Natural killer cell (primary cell): ENCODE results near the gene E2F6. TPM values are rescaled to one million over a fixed set of nuclear protein-coding genes. Genes with fewer than 3 reads are reported as not detected.

Source experiments
- ATAC-seq, 3 donors: fragments of 150-1000 bp in 2 of 3; fragments of 200-7000 bp in 1 of 3; cut with Tn5 transposase; 1 replicate in 1 of 3; 2 replicates in 2 of 3; pipeline ENCODE4 v1.10.0; 2021; ENCODE audit warnings: mild to moderate bottlenecking in 2 of 3, moderate library complexity in 2 of 3
- DNase-seq, 2 donors: peaks; one replicate each; pipeline versions ENCODE4 v3.0.0 to v3.0.0-alpha.2; 2013 to 2021; ENCODE audit warnings: mixed read lengths in 1 of 2
- H3K27ac ChIP-seq: one replicate; pipeline ENCODE4 v1.5.1; 2013; ENCODE audit warnings: mild to moderate bottlenecking, low read length
- H3K27me3 ChIP-seq: one replicate; pipeline ENCODE4 v1.6.1; 2013; ENCODE audit warnings: low read length; ENCODE audit not compliant: control insufficient read depth, insufficient read depth
- H3K36me3 ChIP-seq: one replicate; pipeline ENCODE4 v1.6.1; 2013; ENCODE audit warnings: low read length; ENCODE audit not compliant: control insufficient read depth, insufficient read depth
- H3K4me1 ChIP-seq: one replicate; pipeline ENCODE4 v1.6.1; 2013; ENCODE audit warnings: low read length; ENCODE audit not compliant: control insufficient read depth, insufficient read depth
- H3K4me3 ChIP-seq: one replicate; pipeline ENCODE4 v1.5.1; 2013; ENCODE audit warnings: low read length
- H3K9me3 ChIP-seq: one replicate; pipeline ENCODE4 v1.6.1; 2013; ENCODE audit warnings: low read length; ENCODE audit not compliant: control insufficient read depth, insufficient read depth
- H3K27ac Mint-ChIP-seq, 2 donors: one replicate each; pipeline ENCODE4 v1.8.0; 2022; ENCODE audit warnings: mild to moderate bottlenecking in 2 of 2, mixed read lengths in 2 of 2, moderate library complexity in 1 of 2
- H3K27me3 Mint-ChIP-seq, 2 donors: one replicate each; pipeline ENCODE4 v1.8.0; 2022; ENCODE audit warnings: low read depth in 2 of 2, mixed read lengths in 2 of 2
- H3K36me3 Mint-ChIP-seq: one replicate; pipeline ENCODE4 v1.8.0; 2022; ENCODE audit warnings: mixed read lengths
- H3K4me1 Mint-ChIP-seq, 2 donors: one replicate each; pipeline ENCODE4 v1.8.0; 2022; ENCODE audit warnings: mixed read lengths in 2 of 2
- H3K4me3 Mint-ChIP-seq: one replicate; pipeline ENCODE4 v1.8.0; 2022; ENCODE audit warnings: mild to moderate bottlenecking, moderate library complexity, mixed read lengths
- H3K9me3 Mint-ChIP-seq, 2 donors: one replicate each; pipeline ENCODE4 v1.8.0; 2022; ENCODE audit warnings: mixed read lengths in 2 of 2
- CTCF ChIP-seq: fragments of 200-600 bp; IDR thresholded peaks from one replicate; pipeline ENCODE4 v1.8.0; 2022; ENCODE audit warnings: antibody characterized with exemption
- WGBS: methylation state at CpG from one replicate; pipeline ENCODE4 v1.1.7; 2013; ENCODE audit warnings: missing lambda C conversion rate; ENCODE audit not compliant: insufficient coverage; 5-methylcytosine and 5-hydroxymethylcytosine counted together
- intact Hi-C: fragments of 100-400 bp; cut with micrococcal nuclease; formaldehyde crosslinking; loops from one replicate; pipeline ENCODE4 v1.14.2; 2022
- total RNA-seq, 4 donors: library from RNA; stranded (reverse); fragments of 120-200 nt in 1 of 4; gene quantifications; one replicate each; pipeline versions ENCODE4 v1.2.3 to v1.2.4, GENCODE V29; 2013 to 2022

The E2F6 gene
- total RNA-seq, 3 donors from 2014 or later (not counting 1 experiment from before 2014, with no cell fraction given) = 4.6 to 9.6 (median 8.3) TPM

- H3K4me3 Mint-ChIP-seq = no peak overlapping the region
- DNase-seq (no peak), ATAC-seq (no peak)
- no peak overlapping the region for H3K27ac Mint-ChIP-seq
- no peak overlapping the region for H3K4me3 ChIP-seq
- H3K36me3 Mint-ChIP-seq = no peaks in the 10 kb centered on the region
- peaks cover 0 to 5% of the 10 kb centered on the region in 2 donors for H3K4me1 Mint-ChIP-seq
- intact Hi-C loops = no loop called here
- no peak for TF ChIP-seq CTCF
- 58% methylated on average over 27 of the region's 30 CpGs for WGBS
- no peaks in the 10 kb centered on the region for H3K36me3 ChIP-seq
- H3K4me1 ChIP-seq = no peaks in the 10 kb centered on the region
- peaks cover 15 to 45% of the 10 kb centered on the region in 2 donors for H3K27me3 Mint-ChIP-seq
- no peaks in the 10 kb centered on the region for H3K9me3 ChIP-seq
- no peaks in the 10 kb centered on the region for H3K9me3 Mint-ChIP-seq
- H3K27ac ChIP-seq = no peak overlapping the region
- H3K27me3 ChIP-seq = no peaks in the 10 kb centered on the region
Measured at GRCh38 chr2:11495844-11496681, 30.1 kb upstream of the E2F6 start.

- no peak for DNase-seq
- Mint-ChIP-seq H3K36me3 (no peaks in the 10 kb centered on the region), H3K27ac (no peak overlapping the region), H3K4me3 (no peak overlapping the region), H3K9me3 (no peaks in the 10 kb centered on the region), H3K27me3 (peaks cover 12 to 37% of the 10 kb centered on the region in 2 donors), H3K4me1 (no peaks in the 10 kb centered on the region)
- TF ChIP-seq CTCF = no peak
- 100% methylated on average over 2 of the region's 2 CpGs for WGBS
- H3K4me1 ChIP-seq = no peaks in the 10 kb centered on the region
- no peaks in the 10 kb centered on the region for H3K9me3 ChIP-seq
- no peak overlapping the region for H3K4me3 ChIP-seq
- H3K27ac ChIP-seq = no peak overlapping the region
- no peaks in the 10 kb centered on the region for H3K27me3 ChIP-seq
- H3K36me3 ChIP-seq = no peaks in the 10 kb centered on the region
- intact Hi-C loops = no loop called here
- no peak for ATAC-seq
Measured at GRCh38 chr2:11494310-11494709, 28.3 kb upstream of the E2F6 start.

- H3K9me3 ChIP-seq = no peaks in the 10 kb centered on the region
- no peak overlapping the region for H3K27ac ChIP-seq
- no peaks in the 10 kb centered on the region for H3K4me1 ChIP-seq
- no peak for TF ChIP-seq CTCF
- H3K4me3 Mint-ChIP-seq = no peak overlapping the region
- H3K9me3 Mint-ChIP-seq = no peaks in the 10 kb centered on the region
- H3K27ac Mint-ChIP-seq = no peak overlapping the region
- H3K27me3 Mint-ChIP-seq = peaks cover 15 to 30% of the 10 kb centered on the region in 2 donors
- WGBS = 96% methylated on average over 5 of the region's 6 CpGs
- H3K4me3 ChIP-seq = no peak overlapping the region
- intact Hi-C loops = no loop called here
- ATAC-seq (no peak), DNase-seq (no peak)
- H3K36me3 ChIP-seq = no peaks in the 10 kb centered on the region
- H3K27me3 ChIP-seq = no peaks in the 10 kb centered on the region
- no peaks in the 10 kb centered on the region for H3K36me3 Mint-ChIP-seq
- no peaks in the 10 kb centered on the region for H3K4me1 Mint-ChIP-seq
Measured at GRCh38 chr2:11493282-11493681, 27.3 kb upstream of the E2F6 start.
